ENCODE data around the gene CYP24A1.

CYP24A1 gene

GRCh38 chr20:54156981-54157835, 16.6 kb downstream of the CYP24A1 start:
- no peak for DNase-seq (ENCODE audit: low spot score)

- DNase-seq (ENCODE audit: low spot score), result no peak
Measured at GRCh38 chr20:54156522-54156921, 17.3 kb downstream of the CYP24A1 start.

- DNase-seq (ENCODE audit: low spot score), result no peak
Measured at GRCh38 chr20:54155736-54156317, 18.0 kb downstream of the CYP24A1 start.

- no peak for DNase-seq (ENCODE audit: low spot score)
Measured at GRCh38 chr20:54154439-54154838, 19.3 kb downstream of the CYP24A1 start.

- no peak for DNase-seq (ENCODE audit: low spot score)
Measured at GRCh38 chr20:54153847-54154246, 19.9 kb downstream of the CYP24A1 start.

- DNase-seq (ENCODE audit: low spot score), result no peak
Measured at GRCh38 chr20:54153041-54153327, 20.8 kb downstream of the CYP24A1 start.

GRCh38 chr20:54152227-54153040, 21.4 kb downstream of the CYP24A1 start:
- no peak for DNase-seq (ENCODE audit: low spot score)

- no peak for DNase-seq (ENCODE audit: low spot score)
Measured at GRCh38 chr20:54151511-54152226, 22.1 kb downstream of the CYP24A1 start.

- DNase-seq (ENCODE audit: low spot score), result no peak
Measured at GRCh38 chr20:54151075-54151439, 22.7 kb downstream of the CYP24A1 start.

GRCh38 chr20:54149765-54150264, 24.0 kb downstream of the CYP24A1 start:
- no peak for DNase-seq (ENCODE audit: low spot score)

GRCh38 chr20:54148947-54149764, 24.6 kb downstream of the CYP24A1 start:
- DNase-seq (ENCODE audit: low spot score), result peak; percentile 83

GRCh38 chr20:54146672-54147071, 27.1 kb downstream of the CYP24A1 start:
- no peak for DNase-seq (ENCODE audit: low spot score)

- no peak for DNase-seq (ENCODE audit: low spot score)
Measured at GRCh38 chr20:54144847-54145414, 28.9 kb downstream of the CYP24A1 start.

GRCh38 chr20:54140927-54141566, 32.7 kb downstream of the CYP24A1 start:
- no peak for DNase-seq (ENCODE audit: low spot score)

- DNase-seq (ENCODE audit: low spot score), result no peak
Measured at GRCh38 chr20:54140486-54140885, 33.3 kb downstream of the CYP24A1 start.

- DNase-seq (ENCODE audit: low spot score), result no peak
Measured at GRCh38 chr20:54140067-54140466, 33.7 kb downstream of the CYP24A1 start.

GRCh38 chr20:54139188-54139587, 34.6 kb downstream of the CYP24A1 start:
- no peak for DNase-seq (ENCODE audit: low spot score)

GRCh38 chr20:54138427-54138826, 35.4 kb downstream of the CYP24A1 start:
- no peak for DNase-seq (ENCODE audit: low spot score)

GRCh38 chr20:54137115-54137514, 36.7 kb downstream of the CYP24A1 start:
- no peak for DNase-seq (ENCODE audit: low spot score)

GRCh38 chr20:54134445-54135220, 39.2 kb downstream of the CYP24A1 start:
- DNase-seq (ENCODE audit: low spot score), result no peak
